ENCODE measurements around the gene ACTR6.

DNA sequence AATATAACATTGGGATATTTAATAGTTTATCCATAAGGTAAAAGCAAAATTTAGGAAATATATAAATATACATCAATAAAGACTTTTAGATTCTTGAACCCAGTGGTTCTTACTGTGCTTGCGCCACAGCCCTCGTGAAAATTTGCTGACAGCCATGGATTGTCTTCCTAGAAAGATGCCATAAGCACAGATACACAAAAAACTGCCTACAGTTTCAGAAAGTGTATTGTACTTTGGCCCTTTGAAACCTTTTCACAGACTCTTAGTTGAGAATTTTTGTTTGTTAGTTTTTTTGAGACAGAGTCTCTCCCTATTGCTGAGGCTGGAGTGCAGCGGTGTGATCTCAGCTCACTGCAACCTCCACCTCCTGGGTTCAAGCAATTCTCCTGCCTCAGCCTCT, 38.2 kb downstream of the ACTR6 start:
- TF ChIP-seq EP300 (IDR thresholded peaks at IDR 0.05) (no peak), POLR2A (IDR thresholded peaks at IDR 0.05) (no peak)
- TF ChIP-seq, protein P1, sequence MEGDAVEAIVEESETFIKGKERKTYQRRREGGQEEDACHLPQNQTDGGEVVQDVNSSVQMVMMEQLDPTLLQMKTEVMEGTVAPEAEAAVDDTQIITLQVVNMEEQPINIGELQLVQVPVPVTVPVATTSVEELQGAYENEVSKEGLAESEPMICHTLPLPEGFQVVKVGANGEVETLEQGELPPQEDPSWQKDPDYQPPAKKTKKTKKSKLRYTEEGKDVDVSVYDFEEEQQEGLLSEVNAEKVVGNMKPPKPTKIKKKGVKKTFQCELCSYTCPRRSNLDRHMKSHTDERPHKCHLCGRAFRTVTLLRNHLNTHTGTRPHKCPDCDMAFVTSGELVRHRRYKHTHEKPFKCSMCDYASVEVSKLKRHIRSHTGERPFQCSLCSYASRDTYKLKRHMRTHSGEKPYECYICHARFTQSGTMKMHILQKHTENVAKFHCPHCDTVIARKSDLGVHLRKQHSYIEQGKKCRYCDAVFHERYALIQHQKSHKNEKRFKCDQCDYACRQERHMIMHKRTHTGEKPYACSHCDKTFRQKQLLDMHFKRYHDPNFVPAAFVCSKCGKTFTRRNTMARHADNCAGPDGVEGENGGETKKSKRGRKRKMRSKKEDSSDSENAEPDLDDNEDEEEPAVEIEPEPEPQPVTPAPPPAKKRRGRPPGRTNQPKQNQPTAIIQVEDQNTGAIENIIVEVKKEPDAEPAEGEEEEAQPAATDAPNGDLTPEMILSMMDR (IDR thresholded peaks at IDR 0.05): no peak
